IMR-90 (cell line): ENCODE measurements around the gene CARMIL1. TPM values are rescaled to one million over a fixed set of nuclear protein-coding genes. Genes with fewer than 3 reads are reported as not detected.

ENCODE experiments used
- ATAC-seq: fragments of 200-7000 bp; cut with Tn5 transposase; 2 replicates; pipeline ENCODE4 v1.9.1; 2020; ENCODE audit warnings: low read depth, mild to moderate bottlenecking, moderate library complexity
- BruUV-seq: library from RNA; stranded (reverse); fragments of 400-500 nt; replicated peaks from 2 replicates; lab custom pipeline; 2021; lab: Mats Ljungman, UMichigan
- CTCF ChIA-PET: fragments of 300-600 bp; formaldehyde crosslinking; extraction: SDS; loops from one replicate; lab custom pipeline; 2021; ENCODE audit warnings: antibody characterized with exemption; lab: Yijun Ruan, JAX
- POLR2A ChIA-PET: fragments of 300-600 bp; sonication (Branson Sonifier 250); formaldehyde crosslinking; loops from one replicate; lab custom pipeline; 2022; ENCODE audit warnings: antibody characterized with exemption; ENCODE audit not compliant: unreplicated experiment; lab: Charles Lee
- DNase-seq: peaks from one replicate; pipeline ENCODE4 v3.0.0; 2013
- H2AFZ ChIP-seq: replicated peaks from 2 replicates; pipeline ENCODE3; 2013; ENCODE audit warnings: low read length, mild to moderate bottlenecking; ENCODE audit not compliant: poor library complexity
- H2AK5ac ChIP-seq: 2 replicates; pipeline ENCODE4 v1.6.1; 2013; ENCODE audit warnings: low read depth, low read length, inconsistent platforms
- H2AK9ac ChIP-seq: replicated peaks from 2 replicates; pipeline ENCODE3; 2013; ENCODE audit warnings: mild to moderate bottlenecking, low read depth, low read length, moderate library complexity; ENCODE audit not compliant: poor library complexity
- H2BK120ac ChIP-seq: 2 replicates; pipeline ENCODE4 v1.6.1; 2013; ENCODE audit warnings: low read depth, low read length, inconsistent platforms
- H2BK15ac ChIP-seq: 3 replicates; pipeline ENCODE4 v1.6.1; 2013; ENCODE audit warnings: low read depth, low read length, inconsistent platforms
- H2BK20ac ChIP-seq: 2 replicates; pipeline ENCODE4 v1.6.1; 2013; ENCODE audit warnings: low read depth, mild to moderate bottlenecking, inconsistent platforms, low read length, moderate library complexity
- H2BK5ac ChIP-seq: 2 replicates; pipeline ENCODE4 v1.6.1; 2013; ENCODE audit warnings: mild to moderate bottlenecking, low read depth, low read length, inconsistent platforms; ENCODE audit not compliant: poor library complexity, severe bottlenecking
- H3K14ac ChIP-seq: replicated peaks from 2 replicates; pipeline ENCODE4 v1.6.1; 2013; ENCODE audit warnings: low read depth, low read length, inconsistent platforms
- H3K18ac ChIP-seq: 2 replicates; pipeline ENCODE4 v1.6.1; 2013; ENCODE audit warnings: low read depth, low read length, control low read depth
- H3K23ac ChIP-seq: 2 replicates; pipeline ENCODE4 v1.6.1; 2013; ENCODE audit warnings: low read depth, low read length, inconsistent platforms
- H3K27ac ChIP-seq: 2 replicates; pipeline ENCODE4 v1.5.1; 2013; ENCODE audit warnings: mild to moderate bottlenecking, control low read depth, low read length; ENCODE audit not compliant: insufficient read depth
- H3K27me3 ChIP-seq: 2 replicates; pipeline ENCODE4 v1.6.1; 2013; ENCODE audit warnings: low read length; ENCODE audit not compliant: control insufficient read depth, insufficient read depth
- H3K36me3 ChIP-seq: 2 replicates; pipeline ENCODE4 v1.6.1; 2013; ENCODE audit warnings: low read length, mixed read lengths; ENCODE audit not compliant: control insufficient read depth, insufficient read depth
- H3K4ac ChIP-seq: 2 replicates; pipeline ENCODE4 v1.6.1; 2013; ENCODE audit warnings: low read depth, low read length, inconsistent platforms
- H3K4me1 ChIP-seq: 2 replicates; pipeline ENCODE4 v1.6.1; 2013; ENCODE audit warnings: low read length, mixed read lengths; ENCODE audit not compliant: control insufficient read depth, insufficient read depth
- H3K4me2 ChIP-seq: 2 replicates; pipeline ENCODE4 v1.6.1; 2013; ENCODE audit warnings: low read depth, mild to moderate bottlenecking, control low read depth, low read length, moderate library complexity
- H3K4me3 ChIP-seq: 2 replicates; pipeline ENCODE4 v1.5.1; 2013; ENCODE audit warnings: low read depth, mild to moderate bottlenecking, control low read depth, low read length, moderate library complexity; ENCODE audit not compliant: insufficient read depth
- H3K56ac ChIP-seq: 2 replicates; pipeline ENCODE4 v1.6.1; 2013; ENCODE audit warnings: low read length, inconsistent platforms; ENCODE audit not compliant: insufficient read depth; ENCODE audit errors: extremely low read depth
- H3K79me1 ChIP-seq, 2 experiments: 2 replicates each; pipeline ENCODE4 v1.6.1; 2013; ENCODE audit warnings: low read length in 2 of 2, inconsistent platforms in 1 of 2, low read depth in 1 of 2
- H3K9ac ChIP-seq: 2 replicates; pipeline ENCODE4 v1.6.1; 2013; ENCODE audit warnings: low read depth, low read length, control low read depth
- H3K9me1 ChIP-seq: 2 replicates; pipeline ENCODE4 v1.6.1; 2013; ENCODE audit warnings: low read length, inconsistent platforms; ENCODE audit not compliant: insufficient read depth
- H3K9me3 ChIP-seq: 2 replicates; pipeline ENCODE4 v1.6.1; 2013; ENCODE audit warnings: low read length; ENCODE audit not compliant: control insufficient read depth, insufficient read depth
- H4K20me1 ChIP-seq: 2 replicates; pipeline ENCODE4 v1.6.1; 2013; ENCODE audit warnings: low read length, inconsistent platforms; ENCODE audit not compliant: insufficient read depth
- H4K5ac ChIP-seq: 2 replicates; pipeline ENCODE4 v1.6.1; 2013; ENCODE audit warnings: mild to moderate bottlenecking, low read depth, low read length, control low read depth
- H4K8ac ChIP-seq, 2 experiments: 2 replicates each; pipeline ENCODE4 v1.6.1; 2013; ENCODE audit warnings: low read depth in 2 of 2, low read length in 2 of 2, control low read depth in 1 of 2, inconsistent platforms in 1 of 2
- H4K91ac ChIP-seq: 2 replicates; pipeline ENCODE4 v1.6.1; 2013; ENCODE audit warnings: low read depth, low read length, inconsistent platforms; ENCODE audit not compliant: insufficient read depth
- BHLHE40 ChIP-seq: fragments of 150-350 bp; IDR thresholded peaks from 2 replicates; pipeline ENCODE4 v1.6.1; 2016; ENCODE audit warnings: mild to moderate bottlenecking, low read depth, low read length
- CEBPB ChIP-seq: IDR thresholded peaks from 2 replicates; pipeline ENCODE4 v1.6.1; 2012; ENCODE audit warnings: low read depth, low read length, improper control_type of control experiment
- ELK1 ChIP-seq: fragments of 150-350 bp; IDR thresholded peaks from 2 replicates; pipeline ENCODE4 v1.6.1; 2016; ENCODE audit warnings: low read depth, mild to moderate bottlenecking, low read length, moderate library complexity, borderline replicate concordance
- FOS ChIP-seq: fragments of 150-350 bp; IDR thresholded peaks from 2 replicates; pipeline ENCODE4 v1.6.1; 2016; ENCODE audit warnings: low read depth, low read length
- MAFK ChIP-seq: IDR thresholded peaks from 2 replicates; pipeline ENCODE4 v1.6.1; 2012; ENCODE audit warnings: low read depth, low read length, improper control_type of control experiment
- MAZ ChIP-seq: IDR thresholded peaks from 2 replicates; pipeline ENCODE4 v1.6.1; 2012; ENCODE audit warnings: low read depth, mild to moderate bottlenecking, low read length, improper control_type of control experiment, moderate library complexity, borderline replicate concordance
- POLR2A ChIP-seq: IDR thresholded peaks from 2 replicates; pipeline ENCODE4 v1.6.1; 2012; ENCODE audit warnings: mild to moderate bottlenecking, low read depth, low read length
- RAD21 ChIP-seq: IDR thresholded peaks from 2 replicates; pipeline ENCODE4 v1.6.1; 2012; ENCODE audit warnings: low read length, improper control_type of control experiment
- WGBS, 2 experiments: methylation state at CpG; one replicate each; pipeline versions ENCODE4 v1.1.5 to v1.1.7; 2013; ENCODE audit warnings: missing lambda C conversion rate in 2 of 2; ENCODE audit not compliant: insufficient read length in 1 of 2; ENCODE audit errors: extremely low coverage in 2 of 2; 5-methylcytosine and 5-hydroxymethylcytosine counted together
- dilution Hi-C: fragments of 300-500 bp; cut with HindIII; formaldehyde crosslinking; loops from one replicate; pipeline ENCODE4 v1.14.3; 2018; ENCODE audit warnings: low sequenced_read_pairs; ENCODE audit not compliant: unreplicated experiment
- in situ Hi-C: fragments of 300-500 bp; cut with MboI; formaldehyde crosslinking; loops from 3 replicates; pipeline ENCODE4 v1.14.3; 2019; ENCODE audit warnings: low sequenced_read_pairs, inconsistent platforms, mixed read lengths
- intact Hi-C: fragments of 100-400 bp; cut with micrococcal nuclease; formaldehyde crosslinking; loops from 2 replicates; pipeline ENCODE4 v1.10.0; 2022
- polyA plus RNA-seq, 3 experiments: library from polyadenylated mRNA; depleted of rRNA; stranded (reverse); fragments of >200 nt; gene quantifications; 2 replicates each; pipeline ENCODE4 v1.2.3, GENCODE V29; 2012; ENCODE audit warnings: low replicate concordance in 1 of 3
- total RNA-seq: library from RNA; depleted of rRNA; stranded (reverse); fragments of >200 nt; gene quantifications from 2 replicates; pipeline ENCODE4 v1.2.3, GENCODE V29; 2012

CARMIL1 gene
- total and polyA plus RNA-seq, 2 of the 4 experiments (the other 2 are of a cell fraction) = 1.3 to 2.9 TPM

- WGBS, 2 experiments = no CpG with 5 or more reads among the region's 4 CpGs
- no peak overlapping the region for H3K27ac ChIP-seq
- H4K5ac ChIP-seq = no peak overlapping the region
- ATAC-seq (no peak), DNase-seq (no peak)
- TF ChIP-seq RAD21 (no peak), ELK1 (no peak), CEBPB (no peak), MAZ (no peak), BHLHE40 (no peak), FOS (no peak), MAFK (no peak), POLR2A (no peak)
- no peaks in the 10 kb centered on the region for H3K79me1 ChIP-seq
- in situ Hi-C loops (loop anchor here (5.0 kb wide), 1 partner anchor 213 kb away; no protein-coding TSS in a partner anchor), dilution Hi-C loops (no loop called here), intact Hi-C loops (no loop called here)
- H3K14ac ChIP-seq = no peak overlapping the region
- no TSS peak for BruUV-seq
- no peak overlapping the region for H4K8ac ChIP-seq
- no peak overlapping the region for H2BK5ac ChIP-seq
- no peak overlapping the region for H3K4ac ChIP-seq
- no peak overlapping the region for H3K56ac ChIP-seq
- no peak overlapping the region for H4K91ac ChIP-seq
- H3K9me1 ChIP-seq = no peaks in the 10 kb centered on the region
- H2AK5ac ChIP-seq = no peak overlapping the region
- H3K27me3 ChIP-seq = no peaks in the 10 kb centered on the region
- ChIA-PET CTCF (interaction anchor here (0.6 to 1.5 kb wide), 2 partner anchors 219 to 264 kb away, joined by 4 to 6 read pairs; no protein-coding TSS in a partner anchor), POLR2A (no interaction called here)
- H2AFZ ChIP-seq = no peak overlapping the region
- no peak overlapping the region for H2AK9ac ChIP-seq
- no peaks in the 10 kb centered on the region for H3K9me3 ChIP-seq
- no peak overlapping the region for H2BK15ac ChIP-seq
- H3K36me3 ChIP-seq = no peaks in the 10 kb centered on the region
- no peaks in the 10 kb centered on the region for H4K20me1 ChIP-seq
- no peak overlapping the region for H2BK120ac ChIP-seq
- H3K23ac ChIP-seq = no peak overlapping the region
- no peak overlapping the region for H3K18ac ChIP-seq
- H3K4me1 ChIP-seq = no peaks in the 10 kb centered on the region
- no peak overlapping the region for H3K4me3 ChIP-seq
- no peak overlapping the region for H2BK20ac ChIP-seq
- H3K9ac ChIP-seq = no peak overlapping the region
- H3K4me2 ChIP-seq = no peak overlapping the region
Observed at GRCh38 chr6:25484900-25485299, 205.7 kb downstream of the CARMIL1 start.
